MM.1S (cell line): ENCODE results near the gene ANKS4B.

Experiments
- DNase-seq: peaks from one replicate; pipeline ENCODE4 v3.0.0-alpha.2; 2015
- H2AFZ ChIP-seq: fragments of 300-600 bp; sonication (generic); 2 replicates; pipeline ENCODE4 v1.6.0; 2016; ENCODE audit warnings: antibody characterized with exemption, low read length
- H3F3A ChIP-seq: fragments of 300-600 bp; sonication (generic); 2 replicates; pipeline ENCODE4 v1.6.1; 2016; ENCODE audit warnings: mild to moderate bottlenecking, antibody characterized with exemption, low read length, moderate library complexity, mixed read lengths; ENCODE audit not compliant: insufficient read depth
- H3K27ac ChIP-seq: fragments of 300-600 bp; sonication (generic); 2 replicates; pipeline ENCODE4 v1.5.1; 2016; ENCODE audit warnings: mild to moderate bottlenecking, low read length
- H3K27me3 ChIP-seq: fragments of 300-600 bp; sonication (generic); replicated peaks from 2 replicates; pipeline ENCODE4 v1.6.0; 2016; ENCODE audit warnings: low read length; ENCODE audit not compliant: insufficient read depth
- H3K36me3 ChIP-seq: fragments of 300-600 bp; sonication (generic); replicated peaks from 2 replicates; pipeline ENCODE4 v1.6.1; 2016; ENCODE audit warnings: mild to moderate bottlenecking, low read length, mixed read lengths; ENCODE audit not compliant: insufficient read depth
- H3K4me1 ChIP-seq: fragments of 300-600 bp; sonication (generic); 2 replicates; pipeline ENCODE4 v1.6.1; 2016; ENCODE audit warnings: low read length, mixed read lengths
- H3K4me2 ChIP-seq: fragments of 300-600 bp; sonication (generic); 2 replicates; pipeline ENCODE4 v1.6.0; 2016; ENCODE audit warnings: low read depth, low read length
- H3K4me3 ChIP-seq: fragments of 300-600 bp; sonication (generic); 2 replicates; pipeline ENCODE4 v1.5.1; 2016; ENCODE audit warnings: low read length, mixed read lengths
- H3K79me2 ChIP-seq: fragments of 300-600 bp; sonication (generic); 2 replicates; pipeline ENCODE4 v1.6.1; 2016; ENCODE audit warnings: mixed run types, low read length, mixed read lengths
- H3K9ac ChIP-seq: fragments of 300-600 bp; sonication (generic); 2 replicates; pipeline ENCODE4 v1.6.1; 2016; ENCODE audit warnings: low read length, mixed read lengths
- H3K9me2 ChIP-seq: fragments of 300-600 bp; sonication (generic); replicated peaks from 2 replicates; pipeline ENCODE4 v1.6.1; 2016; ENCODE audit warnings: mild to moderate bottlenecking, low read length, mixed read lengths; ENCODE audit not compliant: insufficient read depth
- H3K9me3 ChIP-seq: fragments of 300-600 bp; sonication (generic); replicated peaks from 2 replicates; pipeline ENCODE4 v1.6.1; 2016; ENCODE audit warnings: mild to moderate bottlenecking, low read length, mixed read lengths; ENCODE audit not compliant: insufficient read depth
- H4K20me1 ChIP-seq: fragments of 300-600 bp; sonication (generic); 2 replicates; pipeline ENCODE4 v1.6.1; 2016; ENCODE audit warnings: mild to moderate bottlenecking, low read length, moderate library complexity, mixed read lengths; ENCODE audit not compliant: insufficient read depth
- CTCF ChIP-seq: fragments of 300-600 bp; sonication (generic); IDR thresholded peaks from 2 replicates; pipeline ENCODE4 v1.5.1; 2016; ENCODE audit warnings: antibody characterized with exemption, low read length, mixed read lengths
- EZH2 ChIP-seq: fragments of 300-600 bp; sonication (generic); optimal IDR thresholded peaks from 2 replicates; pipeline ENCODE3; 2017; ENCODE audit warnings: low read depth, mild to moderate bottlenecking, antibody characterized with exemption, low read length, mixed read lengths
- EZH2phosphoT487 ChIP-seq: fragments of 300-600 bp; sonication (generic); IDR thresholded peaks from 2 replicates; pipeline ENCODE4 v1.6.1; 2018; ENCODE audit warnings: antibody characterized with exemption, low read length

The ANKS4B gene

GRCh38 chr16:21185659-21186325 is 47.7 kb upstream of the ANKS4B start:
- H3K9me2 ChIP-seq, result no peaks in the 10 kb centered on the region
- DNase-seq, result no peak
- no peaks in the 10 kb centered on the region for H3K27me3 ChIP-seq
- H4K20me1 ChIP-seq, result no peaks in the 10 kb centered on the region
- H3K4me2 ChIP-seq, result no peak overlapping the region
- no peaks in the 10 kb centered on the region for H3K36me3 ChIP-seq
- no peaks in the 10 kb centered on the region for H3F3A ChIP-seq
- H3K4me1 ChIP-seq, result no peaks in the 10 kb centered on the region
- H3K79me2 ChIP-seq, result no peaks in the 10 kb centered on the region
- no peak overlapping the region for H2AFZ ChIP-seq
- H3K27ac ChIP-seq, result no peak overlapping the region
- no peak overlapping the region for H3K4me3 ChIP-seq
- H3K9ac ChIP-seq, result no peak overlapping the region
- no peaks in the 10 kb centered on the region for H3K9me3 ChIP-seq
- TF ChIP-seq EZH2 (no peak), CTCF (no peak), EZH2phosphoT487 (no peak)

- no peak overlapping the region for H3K27ac ChIP-seq
- no peaks in the 10 kb centered on the region for H3F3A ChIP-seq
- H3K9me2 ChIP-seq, result no peaks in the 10 kb centered on the region
- no peak for DNase-seq
- TF ChIP-seq EZH2phosphoT487 (no peak), EZH2 (no peak), CTCF (no peak)
- no peak overlapping the region for H2AFZ ChIP-seq
- H3K4me1 ChIP-seq, result no peaks in the 10 kb centered on the region
- H3K4me2 ChIP-seq, result no peak overlapping the region
- H3K9me3 ChIP-seq, result no peaks in the 10 kb centered on the region
- H3K9ac ChIP-seq, result no peak overlapping the region
- H3K79me2 ChIP-seq, result no peaks in the 10 kb centered on the region
- H3K27me3 ChIP-seq, result no peaks in the 10 kb centered on the region
- H3K36me3 ChIP-seq, result no peaks in the 10 kb centered on the region
- H3K4me3 ChIP-seq, result no peak overlapping the region
- H4K20me1 ChIP-seq, result no peaks in the 10 kb centered on the region
Measured at GRCh38 chr16:21186326-21186691, 47.2 kb upstream of the ANKS4B start.

- H3K4me1 ChIP-seq, result no peaks in the 10 kb centered on the region
- no peaks in the 10 kb centered on the region for H3K79me2 ChIP-seq
- H4K20me1 ChIP-seq, result no peaks in the 10 kb centered on the region
- no peaks in the 10 kb centered on the region for H3K36me3 ChIP-seq
- H3K4me2 ChIP-seq, result no peak overlapping the region
- H3K9ac ChIP-seq, result no peak overlapping the region
- DNase-seq, result no peak
- H3K9me3 ChIP-seq, result no peaks in the 10 kb centered on the region
- no peaks in the 10 kb centered on the region for H3F3A ChIP-seq
- H3K4me3 ChIP-seq, result no peak overlapping the region
- TF ChIP-seq EZH2 (no peak), EZH2phosphoT487 (no peak)
- no peaks in the 10 kb centered on the region for H3K27me3 ChIP-seq
- H3K27ac ChIP-seq, result no peak overlapping the region
- no peaks in the 10 kb centered on the region for H3K9me2 ChIP-seq
- H2AFZ ChIP-seq, result no peak overlapping the region
Measured at GRCh38 chr16:21189311-21189710, 44.2 kb upstream of the ANKS4B start.

GRCh38 chr16:21190013-21190412 is 43.5 kb upstream of the ANKS4B start:
- Histone ChIP-seq H2AFZ (no peak overlapping the region), H3F3A (no peaks in the 10 kb centered on the region), H3K9me3 (no peaks in the 10 kb centered on the region), H3K79me2 (no peaks in the 10 kb centered on the region), H4K20me1 (no peaks in the 10 kb centered on the region), H3K9ac (no peak overlapping the region), H3K9me2 (no peaks in the 10 kb centered on the region), H3K36me3 (no peaks in the 10 kb centered on the region), H3K27ac (no peak overlapping the region), H3K4me3 (no peak overlapping the region), H3K27me3 (no peaks in the 10 kb centered on the region), H3K4me1 (no peaks in the 10 kb centered on the region), H3K4me2 (no peak overlapping the region)
- no peak for TF ChIP-seq CTCF
- no peak for TF ChIP-seq EZH2phosphoT487
- TF ChIP-seq EZH2, result no peak
- no peak for DNase-seq
